Measurements from ENCODE around the gene SLC9A2. TPM values are rescaled to one million over a fixed set of nuclear protein-coding genes. Genes with fewer than 3 reads are reported as not detected.

Gene SLC9A2
- total and polyA plus RNA-seq, 10 of the 15 experiments (the other 5 are each of a cell fraction or from before 2014, with no cell fraction given): 0.13 to 1.2 (median 0.79) TPM

GRCh38 chr2:102704531-102704930 lies 85.2 kb downstream of the SLC9A2 start:
- FAIRE-seq: no peak

DNA sequence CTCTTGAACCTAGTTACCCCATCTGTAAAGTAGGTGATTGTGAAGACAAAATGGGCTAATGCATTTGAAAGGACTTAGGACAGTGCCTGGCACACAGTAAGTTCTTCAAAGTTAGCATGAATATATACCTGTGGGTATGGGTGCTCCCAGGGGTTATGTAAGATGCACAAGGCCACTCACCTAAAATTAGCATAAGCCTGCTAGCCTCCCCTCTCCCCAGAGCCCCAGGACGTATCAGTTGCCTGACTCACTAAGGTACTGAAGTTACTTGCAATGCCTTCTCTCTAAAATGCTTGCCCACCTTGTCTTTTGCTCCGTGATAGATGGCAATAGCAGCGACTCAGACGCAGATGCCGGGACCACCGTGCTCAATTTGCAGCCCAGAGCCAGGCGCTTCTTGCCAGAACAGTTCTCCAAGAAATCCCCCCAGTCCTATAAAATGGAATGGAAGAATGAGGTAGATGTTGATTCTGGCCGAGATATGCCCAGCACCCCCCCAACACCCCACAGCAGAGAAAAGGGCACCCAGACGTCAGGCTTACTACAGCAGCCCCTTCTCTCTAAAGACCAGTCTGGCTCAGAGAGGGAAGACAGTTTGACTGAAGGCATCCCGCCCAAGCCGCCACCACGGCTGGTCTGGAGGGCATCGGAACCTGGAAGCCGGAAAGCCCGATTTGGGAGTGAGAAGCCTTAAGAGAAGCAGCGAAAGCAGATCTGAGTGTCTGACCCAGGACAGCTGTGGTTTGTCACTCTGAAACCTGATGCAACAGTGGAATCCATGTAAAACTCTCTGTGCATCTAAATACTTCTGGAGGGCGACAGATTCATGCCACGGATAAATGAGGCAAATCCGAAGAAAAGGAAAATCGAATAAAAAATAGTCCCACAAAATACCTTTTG lies 88.7 kb downstream of the SLC9A2 start:
- Histone ChIP-seq H3K79me2 (ENCODE audit: control insufficient read depth, insufficient read depth, low read length) (no peaks in the 10 kb centered on the region), H3K9me3 (replicated peaks; ENCODE audit: control insufficient read depth, insufficient read depth, low read length) (no peaks in the 10 kb centered on the region), H3K36me3 (ENCODE audit: control insufficient read depth in 2 of 2, insufficient read depth in 2 of 2, low read length in 1 of 2) (no peaks in the 10 kb centered on the region), H3K4me2 (ENCODE audit: control insufficient read depth, insufficient read depth) (no peak overlapping the region), H4K20me1 (ENCODE audit: control insufficient read depth, insufficient read depth) (no peaks in the 10 kb centered on the region), H2AFZ (ENCODE audit: control insufficient read depth, low read depth, low read length) (no peak overlapping the region), H3K4me1 (ENCODE audit: control insufficient read depth, insufficient read depth, low read length) (no peaks in the 10 kb centered on the region), H3K27me3 (replicated peaks in 1 of 2; ENCODE audit: control insufficient read depth in 2 of 2, insufficient read depth in 2 of 2, low read length in 1 of 2) (no peaks in the 10 kb centered on the region), H3K27ac (ENCODE audit: control insufficient read depth, insufficient read depth) (no peak overlapping the region), H3K4me3 (no peak overlapping the region), H3K9ac (ENCODE audit: control insufficient read depth, insufficient read depth, low read length) (no peak overlapping the region)
- DNase-seq (ENCODE audit: low read depth, low spot score) (no peak), FAIRE-seq (no peak), ATAC-seq (no peak)
- POLR2A ChIA-PET: no interaction called here
- CTCF ChIA-PET: no interaction called here
- in situ Hi-C loops (cut with MboI): no loop called here
- BruUV-seq (replicated peaks): no TSS peak
- SMC1A ChIA-PET (ENCODE audit: uncharacterized antibody, unreplicated experiment): no interaction called here
- 52% methylated on average over 20 of the region's 20 CpGs for WGBS (ENCODE audit: insufficient coverage, insufficient replicate concordance, low lambda C conversion rate, missing lambda C conversion rate)
- RAD21 ChIA-PET (ENCODE audit: unreplicated experiment): no interaction called here
- intact Hi-C loops (cut with micrococcal nuclease; ENCODE audit: unreplicated experiment): no loop called here
- TF ChIP-seq ZNF274 (IDR thresholded peaks at IDR 0.05; ENCODE audit: insufficient read depth, insufficient read length): no peak
- TF ChIP-seq NR2C2 (IDR thresholded peaks at IDR 0.05; ENCODE audit: borderline replicate concordance, control insufficient read depth, insufficient read length, low read depth): no peak
- TF ChIP-seq MTA3 (IDR thresholded peaks at IDR 0.05; ENCODE audit: borderline replicate concordance, low read length): no peak
- no peak for TF ChIP-seq USF2 (IDR thresholded peaks at IDR 0.05; ENCODE audit: borderline replicate concordance, low read depth, low read length)
- TF ChIP-seq CREB1 (IDR thresholded peaks at IDR 0.05; ENCODE audit: low read depth): no peak
- no peak for TF ChIP-seq ATF2 (IDR thresholded peaks at IDR 0.05; ENCODE audit: low read length)
- TF ChIP-seq FOXK2 (IDR thresholded peaks at IDR 0.05): no peak
- TF ChIP-seq MEF2A (IDR thresholded peaks at IDR 0.05; ENCODE audit: insufficient read depth, low read depth, low read length): no peak
- no peak for TF ChIP-seq ETV6 (conservative IDR thresholded peaks at IDR 0.05 in 1 of 2, IDR thresholded peaks at IDR 0.05 in 1 of 2; ENCODE audit: borderline replicate concordance in 1 of 2, low read depth in 1 of 2)
- no peak for TF ChIP-seq MEF2B (IDR thresholded peaks at IDR 0.05; ENCODE audit: partially characterized antibody, poor library complexity, severe bottlenecking)

More at GRCh38 chr2:102704531-102704930, 85.2 kb downstream of the SLC9A2 start:
- no peaks in the 10 kb centered on the region for H3K36me3 ChIP-seq (ENCODE audit: control insufficient read depth in 2 of 2, insufficient read depth in 2 of 2, low read length in 1 of 2)
- ChIA-PET SMC1A (ENCODE audit: uncharacterized antibody, unreplicated experiment) (interaction anchor here (2.3 kb wide), 1 partner anchor 232 kb away, joined by 11 read pairs; the partner anchor contains the start of gene SLC9A4), CTCF (interaction anchor here (1.0 to 2.8 kb wide), 5 partner anchors 67 to 178 kb away, joined by 3 to 15 read pairs (median 4); no protein-coding TSS in a partner anchor), RAD21 (ENCODE audit: unreplicated experiment) (interaction anchor here (1.5 kb wide), 1 partner anchor 117 kb away, joined by 3 read pairs; no protein-coding TSS in a partner anchor), POLR2A (no interaction called here)
- intact Hi-C loops (cut with micrococcal nuclease; ENCODE audit: unreplicated experiment): loop anchor here (2.0 to 5.0 kb wide), 2 partner anchors 86 to 232 kb away; partner anchors contain the start of genes SLC9A2 and SLC9A4
- in situ Hi-C loops (cut with MboI): no loop called here
- H3K4me3 ChIP-seq: no peak overlapping the region
- ATAC-seq (no peak), DNase-seq (ENCODE audit: low read depth, low spot score) (no peak)
- WGBS (ENCODE audit: insufficient coverage, insufficient replicate concordance, low lambda C conversion rate, missing lambda C conversion rate): 65% methylated on average over 12 of the region's 12 CpGs
- H3K27me3 ChIP-seq (replicated peaks in 1 of 2; ENCODE audit: control insufficient read depth in 2 of 2, insufficient read depth in 2 of 2, low read length in 1 of 2): no peaks in the 10 kb centered on the region
- no peak for TF ChIP-seq BMI1 (IDR thresholded peaks at IDR 0.05; ENCODE audit: borderline replicate concordance)
- no peak for TF ChIP-seq BACH1 (IDR thresholded peaks at IDR 0.05; ENCODE audit: borderline replicate concordance)
- H3K9ac ChIP-seq (ENCODE audit: control insufficient read depth, insufficient read depth, low read length): no peak overlapping the region
- no TSS peak for BruUV-seq (replicated peaks)
- H3K4me2 ChIP-seq (ENCODE audit: control insufficient read depth, insufficient read depth): no peak overlapping the region
- H4K20me1 ChIP-seq (ENCODE audit: control insufficient read depth, insufficient read depth): no peaks in the 10 kb centered on the region
- no peak overlapping the region for H3K27ac ChIP-seq (ENCODE audit: control insufficient read depth, insufficient read depth)
- H3K4me1 ChIP-seq (ENCODE audit: control insufficient read depth, insufficient read depth, low read length): no peaks in the 10 kb centered on the region
- H3K9me3 ChIP-seq (replicated peaks; ENCODE audit: control insufficient read depth, insufficient read depth, low read length): no peaks in the 10 kb centered on the region
- no peak overlapping the region for H2AFZ ChIP-seq (ENCODE audit: control insufficient read depth, low read depth, low read length)
- no peaks in the 10 kb centered on the region for H3K79me2 ChIP-seq (ENCODE audit: control insufficient read depth, insufficient read depth, low read length)

All from GM12878 (cell line).